Measurements from ENCODE around the gene PTPRU. TPM values are rescaled to one million over a fixed set of nuclear protein-coding genes. Genes with fewer than 3 reads are reported as not detected.

PTPRU gene
- total and polyA plus RNA-seq, 2 of the 8 experiments (the other 6 are each of a cell fraction or from before 2014, with no cell fraction given): 33.8 to 41.8 TPM

DNA sequence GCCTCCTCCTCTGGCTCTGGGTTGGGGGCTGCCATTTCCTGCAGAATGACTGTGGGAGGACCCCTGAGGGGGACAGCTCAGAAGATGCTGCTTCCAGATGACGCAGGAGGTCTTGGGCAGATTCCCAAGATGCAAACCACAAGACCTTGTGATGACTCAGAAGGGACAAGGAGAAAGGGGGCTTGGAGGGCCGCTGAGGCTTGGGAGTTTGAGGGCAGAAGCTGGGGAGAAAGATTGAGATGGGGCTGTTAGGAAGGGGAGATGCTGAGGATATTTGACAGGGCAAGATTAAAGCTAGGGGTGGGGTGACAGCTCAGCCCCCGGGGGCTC lies 7.5 kb downstream of the PTPRU start:
- Histone ChIP-seq H3K79me1 (ENCODE audit: low read depth, low read length) (peaks cover 11% of the 10 kb centered on the region), H4K20me1 (replicated peaks in 1 of 2; ENCODE audit: control insufficient read depth in 1 of 2, insufficient read depth in 2 of 2, low read length in 2 of 2) (peaks cover 0 to 1% of the 10 kb centered on the region in 2 experiments), H3K4me1 (replicated peaks in 1 of 4; ENCODE audit: control insufficient read depth in 3 of 4, insufficient read depth in 4 of 4, low read length in 3 of 4) (peaks cover 13 to 25% (median 20%) of the 10 kb centered on the region in 4 experiments), H2BK15ac (ENCODE audit: low read length) (no peak overlapping the region), H3K4ac (replicated peaks; ENCODE audit: insufficient read length, low read depth, low read length) (no peak overlapping the region), H3K9me3 (ENCODE audit: insufficient read depth in 2 of 2, low read depth in 1 of 2, low read length in 1 of 2) (no peaks in the 10 kb centered on the region), H3K4me3 (ENCODE audit: extremely low read depth in 1 of 4, insufficient read depth in 2 of 4, low read depth in 3 of 4, low read length in 4 of 4) (no peak overlapping the region), H3K23me2 (ENCODE audit: low read depth, low read length) (no peaks in the 10 kb centered on the region; the same call in 1 of the 2 replicates), H3K23ac (ENCODE audit: insufficient read length) (no peak overlapping the region), H3K14ac (ENCODE audit: insufficient read length) (no peak overlapping the region), H2AK5ac (ENCODE audit: low read depth, low read length) (no peak overlapping the region; the same call in 1 of the 2 replicates), H2BK120ac (replicated peaks; ENCODE audit: low read depth, low read length) (no peak overlapping the region), H3K18ac (ENCODE audit: extremely low read depth, low read length) (no peak overlapping the region), H3K4me2 (ENCODE audit: insufficient read depth in 1 of 2, low read depth in 2 of 2, low read length in 2 of 2) (no peak overlapping the region), H2BK5ac (ENCODE audit: low read depth, low read length) (no peak overlapping the region), H3K9ac (replicated peaks in 1 of 4; ENCODE audit: extremely low read depth in 1 of 4, low read depth in 3 of 4, low read length in 3 of 4) (no peak overlapping the region), H4K5ac (ENCODE audit: insufficient read length, low read depth, low read length) (no peak overlapping the region), H3K36me3 (ENCODE audit: control insufficient read depth in 2 of 4, insufficient read depth in 4 of 4, low read length in 3 of 4) (no peaks in the 10 kb centered on the region; a peak in 1 of 8 replicates), H3K56ac (replicated peaks; ENCODE audit: insufficient read length, low read depth, low read length) (no peak overlapping the region), H4K8ac (ENCODE audit: extremely low read depth, insufficient read depth, low read length) (no peak overlapping the region), H3K27me3 (replicated peaks in 1 of 4; ENCODE audit: control insufficient read depth in 3 of 4, extremely low read depth in 1 of 4, insufficient read depth in 3 of 4, low read length in 3 of 4) (peaks cover 0 to 11% (median 8%) of the 10 kb centered on the region in 4 experiments; a peak in 6 of 7 replicates), H2AFZ (ENCODE audit: low read length) (no peak overlapping the region), H4K91ac (replicated peaks; ENCODE audit: insufficient read length, low read length) (no peak overlapping the region), H2BK12ac (ENCODE audit: low read depth, low read length) (no peak overlapping the region; the same call in 1 of the 2 replicates), H3K27ac (ENCODE audit: low read depth, low read length) (no peak overlapping the region), H2BK20ac (ENCODE audit: low read length) (no peak overlapping the region), H3K79me2 (ENCODE audit: control insufficient read depth in 1 of 2, insufficient read depth in 2 of 2, low read length in 2 of 2) (no peaks in the 10 kb centered on the region)
- DNase-seq (ENCODE audit: low read depth in 1 of 2, low spot score in 2 of 2) (no peak), FAIRE-seq (no peak)
- ChIA-PET POLR2A (ENCODE audit: partially characterized antibody) (interaction anchor here (0.8 to 1.4 kb wide), 3 partner anchors 12 to 82 kb away, joined by 3 to 4 read pairs (median 3); partner anchors contain the start of gene MECR), CTCF (ENCODE audit: partially characterized antibody) (interaction anchor here (0.6 to 12.3 kb wide), 19 partner anchors 9 to 460 kb away, joined by 3 to 113 read pairs (median 4); no protein-coding TSS in a partner anchor)
- TF ChIP-seq NANOG (IDR thresholded peaks at IDR 0.05; ENCODE audit: insufficient read depth, low read depth, low read length, poor library complexity, severe bottlenecking): no peak
- TF ChIP-seq KDM4A (IDR thresholded peaks at IDR 0.05; ENCODE audit: low read depth, low read length, severe bottlenecking): no peak
- no peak for TF ChIP-seq EP300 (IDR thresholded peaks at IDR 0.05; ENCODE audit: borderline replicate concordance in 1 of 2, low read depth in 2 of 2, low read length in 2 of 2)
- TF ChIP-seq, protein P1, sequence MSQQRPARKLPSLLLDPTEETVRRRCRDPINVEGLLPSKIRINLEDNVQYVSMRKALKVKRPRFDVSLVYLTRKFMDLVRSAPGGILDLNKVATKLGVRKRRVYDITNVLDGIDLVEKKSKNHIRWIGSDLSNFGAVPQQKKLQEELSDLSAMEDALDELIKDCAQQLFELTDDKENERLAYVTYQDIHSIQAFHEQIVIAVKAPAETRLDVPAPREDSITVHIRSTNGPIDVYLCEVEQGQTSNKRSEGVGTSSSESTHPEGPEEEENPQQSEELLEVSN (IDR thresholded peaks at IDR 0.05): no peak
- TF ChIP-seq BCL11A (IDR thresholded peaks at IDR 0.05; ENCODE audit: low read depth in 2 of 2, low read length in 2 of 2): no peak
- TF ChIP-seq SAP30 (IDR thresholded peaks at IDR 0.05; ENCODE audit: insufficient read depth, insufficient replicate concordance, low read length): no peak
- no peak for TF ChIP-seq EZH2 (IDR thresholded peaks at IDR 0.05; ENCODE audit: low read depth, low read length, severe bottlenecking)
- no peak for TF ChIP-seq PHF8 (conservative IDR thresholded peaks at IDR 0.05; ENCODE audit: low read depth, low read length)
- no peak for TF ChIP-seq FOSL1 (IDR thresholded peaks at IDR 0.05; ENCODE audit: insufficient read depth, low read depth, low read length)
- TF ChIP-seq TAF7 (optimal IDR thresholded peaks at IDR 0.05; ENCODE audit: borderline replicate concordance, low read depth, low read length): no peak
- WGBS, 2 experiments (ENCODE audit: extremely low coverage in 1 of 2, insufficient coverage in 1 of 2, insufficient read length in 1 of 2, insufficient replicate concordance in 2 of 2, low coverage in 1 of 2, low lambda C conversion rate in 2 of 2, missing lambda C conversion rate in 1 of 2): 92% methylated on average over 3 of the region's 3 CpGs; no CpG with 5 or more reads in 1 of the 2 experiments

Measured in H1 (cell line).